ENCODE results near the gene FANCC. TPM values are rescaled to one million over a fixed set of nuclear protein-coding genes. Genes with fewer than 3 reads are reported as not detected.

FANCC gene
- total RNA-seq, 1 experiment from 2014 or later: 19.4 TPM

DNA sequence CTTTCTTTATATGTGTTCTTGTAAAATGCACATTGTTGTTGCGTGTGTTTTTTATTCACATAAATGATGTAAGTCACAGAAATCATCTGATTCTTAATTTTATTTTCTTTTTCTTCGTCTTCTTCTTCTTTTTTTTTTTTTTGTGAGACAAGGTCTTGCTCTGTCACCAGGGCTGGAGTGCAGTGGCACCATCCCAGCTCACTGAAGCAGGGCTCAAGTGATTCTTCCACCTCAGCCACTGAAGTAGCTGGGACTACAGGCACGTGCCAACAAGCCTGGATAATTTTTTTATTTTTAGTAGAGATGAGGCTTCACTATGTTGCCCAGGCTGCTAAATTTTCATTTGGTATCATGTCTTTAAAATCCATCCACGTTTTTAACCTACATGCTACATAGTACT is 28.5 kb upstream of the FANCC start (continued):
- TF ChIP-seq ATF3 (IDR thresholded peaks at IDR 0.05) (no peak), TCF7L2 (IDR thresholded peaks at IDR 0.05; ENCODE audit: borderline replicate concordance, extremely low read depth, insufficient read depth, insufficient read length) (no peak), ZNF274 (IDR thresholded peaks at IDR 0.05; ENCODE audit: low read depth, low read length) (no peak)

DNA sequence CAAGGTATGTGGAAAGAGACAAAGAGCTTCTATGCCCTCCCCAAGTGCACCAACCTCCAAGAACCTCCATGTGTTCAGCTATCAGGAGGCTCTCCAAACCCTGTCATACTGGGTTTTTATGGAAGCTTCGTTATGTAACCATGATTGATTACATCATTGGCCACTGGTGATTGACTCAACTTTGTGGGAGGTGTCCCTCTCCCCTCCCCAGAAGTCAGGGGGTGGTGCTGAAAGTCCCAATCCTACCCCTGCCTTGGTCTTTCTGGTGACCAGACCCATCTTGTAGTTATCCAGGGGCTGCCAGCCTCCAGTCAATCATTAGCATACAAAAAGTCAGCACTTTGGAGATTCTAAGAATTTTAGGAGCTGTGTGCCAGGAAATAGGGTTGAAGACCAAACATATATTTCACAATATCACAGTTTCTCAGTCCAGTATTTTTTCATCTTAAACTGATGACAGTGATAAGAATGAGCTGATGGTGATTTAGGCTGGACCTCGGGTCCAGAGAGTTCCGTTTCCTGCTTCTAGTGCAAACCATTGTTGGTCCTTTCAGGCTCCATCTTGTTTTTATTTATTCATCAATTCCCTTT is 27.3 kb upstream of the FANCC start:
- H3K9ac ChIP-seq (ENCODE audit: low read length): no peak overlapping the region
- H3K4me3 ChIP-seq (replicated peaks in 1 of 2; ENCODE audit: low read depth in 1 of 2, low read length in 2 of 2): no peak overlapping the region
- H4K20me1 ChIP-seq (ENCODE audit: insufficient read depth): no peaks in the 10 kb centered on the region
- no peaks in the 10 kb centered on the region for H3K27me3 ChIP-seq (ENCODE audit: insufficient read depth, low read length)
- intact Hi-C loops (cut with micrococcal nuclease): no loop called here
- no peaks in the 10 kb centered on the region for H3K9me3 ChIP-seq (ENCODE audit: control insufficient read depth in 1 of 2, insufficient read depth in 1 of 2, low read depth in 1 of 2, low read length in 2 of 2)
- ChIA-PET RAD21 (ENCODE audit: low non-redundant PET in 1 of 2, low total read pairs in 2 of 2, uncharacterized antibody in 2 of 2, unreplicated experiment in 2 of 2) (no interaction called here), POLR2A (no interaction called here), CTCF (interaction anchor here (1.6 kb wide), 1 partner anchor 8 kb away, joined by 7 read pairs; no protein-coding TSS in a partner anchor)
- no peaks in the 10 kb centered on the region for H3K9me2 ChIP-seq (ENCODE audit: insufficient read depth)
- H3K4me2 ChIP-seq (ENCODE audit: low read length): no peak overlapping the region
- no peak for DNase-seq (ENCODE audit: low read depth, low spot score)
- no peak overlapping the region for H2AFZ ChIP-seq (ENCODE audit: low read depth, low read length, poor library complexity, severe bottlenecking)
- BruUV-seq (replicated peaks): no TSS peak
- no peak for TF ChIP-seq TCF7L2 (IDR thresholded peaks at IDR 0.05; ENCODE audit: borderline replicate concordance, extremely low read depth, insufficient read depth, insufficient read length)
- TF ChIP-seq ATF3 (IDR thresholded peaks at IDR 0.05): no peak
- TF ChIP-seq CEBPB (IDR thresholded peaks at IDR 0.05; ENCODE audit: low read depth): no peak
- TF ChIP-seq FOSL1 (IDR thresholded peaks at IDR 0.05; ENCODE audit: low read depth): no peak
- no peak for TF ChIP-seq SP1 (IDR thresholded peaks at IDR 0.05; ENCODE audit: low read depth)
- TF ChIP-seq ELF1 (IDR thresholded peaks at IDR 0.05; ENCODE audit: borderline replicate concordance, low read depth): no peak
- no peak for TF ChIP-seq ZFX (IDR thresholded peaks at IDR 0.05)
- TF ChIP-seq POLR2A (IDR thresholded peaks at IDR 0.05; ENCODE audit: borderline replicate concordance, extremely low read depth, insufficient read depth, insufficient read length): no peak
- TF ChIP-seq JUND (IDR thresholded peaks at IDR 0.05): no peak
- TF ChIP-seq POLR2AphosphoS5 (IDR thresholded peaks at IDR 0.05; ENCODE audit: low read depth, low read length): no peak
- no peak for TF ChIP-seq ZNF274 (IDR thresholded peaks at IDR 0.05; ENCODE audit: low read depth, low read length)
- no peak overlapping the region for H3K27ac ChIP-seq (ENCODE audit: low read depth, low read length)
- H3K79me2 ChIP-seq (ENCODE audit: insufficient read depth, low read length): no peaks in the 10 kb centered on the region
- ATAC-seq: no peak
- no peaks in the 10 kb centered on the region for H3K4me1 ChIP-seq (ENCODE audit: control insufficient read depth in 1 of 2, insufficient read depth in 2 of 2, low read length in 2 of 2)
- H3K36me3 ChIP-seq (ENCODE audit: control insufficient read depth in 1 of 2, insufficient read depth in 2 of 2, low read length in 2 of 2): no peaks in the 10 kb centered on the region
